Measurements from ENCODE around the gene CBR1. TPM values are rescaled to one million over a fixed set of nuclear protein-coding genes. Genes with fewer than 3 reads are reported as not detected.

CBR1 gene
- total RNA-seq, 1 donor from 2014 or later: 17.5 TPM

GRCh38 chr21:36075953-36076352, 6.1 kb downstream of the CBR1 start:
- intact Hi-C loops (cut with micrococcal nuclease): loop anchor here (2.0 kb wide), 1 partner anchor 15 kb away; the partner anchor contains the start of gene SETD4
- H3K36me3 Mint-ChIP-seq (ENCODE audit: low read depth): peaks cover 24% of the 10 kb centered on the region
- DNase-seq (no peak), ATAC-seq (ENCODE audit: low read depth) (no peak)
- no peak overlapping the region for H3K27ac Mint-ChIP-seq
- H3K4me1 Mint-ChIP-seq: peaks cover 47% of the 10 kb centered on the region
- no peak overlapping the region for H3K4me3 Mint-ChIP-seq
- no peaks in the 10 kb centered on the region for H3K9me3 Mint-ChIP-seq
- POLR2A ChIA-PET: interaction anchor here (0.6 to 1.7 kb wide), 2 partner anchors 16 to 191 kb away, joined by 3 to 15 read pairs; partner anchors contain the start of gene SETD4
- no peaks in the 10 kb centered on the region for H3K27me3 Mint-ChIP-seq
- TF ChIP-seq CTCF (IDR thresholded peaks at IDR 0.05): no peak
- CTCF ChIA-PET: no interaction called here

GRCh38 chr21:36076878-36077655, 7.2 kb downstream of the CBR1 start:
- peak; percentile 58 for ATAC-seq (ENCODE audit: low read depth)
- no peaks in the 10 kb centered on the region for H3K9me3 Mint-ChIP-seq
- CTCF ChIA-PET: no interaction called here
- no peaks in the 10 kb centered on the region for H3K27me3 Mint-ChIP-seq
- H3K36me3 Mint-ChIP-seq (ENCODE audit: low read depth): peaks cover 14% of the 10 kb centered on the region
- no peak for TF ChIP-seq CTCF (IDR thresholded peaks at IDR 0.05)
- POLR2A ChIA-PET: interaction anchor here (0.6 to 1.7 kb wide), 4 partner anchors 13 to 1378 kb away, joined by 3 to 15 read pairs (median 4); partner anchors contain the start of gene SETD4
- H3K4me3 Mint-ChIP-seq: peak overlapping the region; percentile 2
- no peak for DNase-seq
- intact Hi-C loops (cut with micrococcal nuclease): loop anchor here (1.0 to 2.0 kb wide), 2 partner anchors 8 to 16 kb away; partner anchors contain the start of gene SETD4
- H3K27ac Mint-ChIP-seq: peak overlapping the region; percentile 79
- H3K4me1 Mint-ChIP-seq: peaks cover 38% of the 10 kb centered on the region

GRCh38 chr21:36077758-36078157, 7.9 kb downstream of the CBR1 start:
- no peak for ATAC-seq (ENCODE audit: low read depth)
- TF ChIP-seq CTCF (IDR thresholded peaks at IDR 0.05): no peak
- DNase-seq: no peak
- Mint-ChIP-seq H3K9me3 (no peaks in the 10 kb centered on the region), H3K27ac (peak overlapping the region; percentile 79), H3K4me3 (no peak overlapping the region), H3K36me3 (ENCODE audit: low read depth) (peaks cover 9% of the 10 kb centered on the region), H3K4me1 (peaks cover 34% of the 10 kb centered on the region), H3K27me3 (no peaks in the 10 kb centered on the region)
- CTCF ChIA-PET: no interaction called here
- POLR2A ChIA-PET: interaction anchor here (1.7 kb wide), 1 partner anchor 18 kb away, joined by 15 read pairs; the partner anchor contains the start of gene SETD4
- intact Hi-C loops (cut with micrococcal nuclease): loop anchor here (1.0 to 2.0 kb wide), 2 partner anchors 8 to 17 kb away; partner anchors contain the start of gene SETD4

- intact Hi-C loops (cut with micrococcal nuclease): no loop called here
- H3K4me3 Mint-ChIP-seq: peak overlapping the region; percentile 66
- peak overlapping the region; percentile 82 for H3K27ac Mint-ChIP-seq
- H3K9me3 Mint-ChIP-seq: no peaks in the 10 kb centered on the region
- DNase-seq (no peak), ATAC-seq (ENCODE audit: low read depth) (peak; percentile 81)
- POLR2A ChIA-PET: interaction anchor here (0.7 to 5.0 kb wide), 3 partner anchors 9 to 38 kb away, joined by 3 to 19 read pairs (median 18); partner anchors contain the start of genes CBR1 and SETD4
- H3K27me3 Mint-ChIP-seq: no peaks in the 10 kb centered on the region
- peaks cover 34% of the 10 kb centered on the region for H3K4me1 Mint-ChIP-seq
- CTCF ChIA-PET: interaction anchor here (0.8 kb wide), 1 partner anchor 26 kb away, joined by 3 read pairs; no protein-coding TSS in a partner anchor
- H3K36me3 Mint-ChIP-seq (ENCODE audit: low read depth): no peaks in the 10 kb centered on the region
- TF ChIP-seq CTCF (IDR thresholded peaks at IDR 0.05): no peak
These were observed 9.3 kb downstream of the CBR1 start for GRCh38 chr21:36079010-36079649.

- no peaks in the 10 kb centered on the region for H3K27me3 Mint-ChIP-seq
- ChIA-PET CTCF (no interaction called here), POLR2A (interaction anchor here (0.5 to 5.0 kb wide), 4 partner anchors 10 to 898 kb away, joined by 3 to 19 read pairs (median 10); partner anchors contain the start of genes CBR1 and SETD4)
- no peaks in the 10 kb centered on the region for H3K36me3 Mint-ChIP-seq (ENCODE audit: low read depth)
- H3K9me3 Mint-ChIP-seq: no peaks in the 10 kb centered on the region
- peak overlapping the region; percentile 82 for H3K27ac Mint-ChIP-seq
- DNase-seq (no peak), ATAC-seq (ENCODE audit: low read depth) (no peak)
- no peak overlapping the region for H3K4me3 Mint-ChIP-seq
- intact Hi-C loops (cut with micrococcal nuclease): no loop called here
- peaks cover 34% of the 10 kb centered on the region for H3K4me1 Mint-ChIP-seq
- TF ChIP-seq CTCF (IDR thresholded peaks at IDR 0.05): no peak
These were observed 9.8 kb downstream of the CBR1 start for GRCh38 chr21:36079671-36080070.

Data from activated B cell treated with CpG ODN at 0.5 μM for 24 hours (primary cell).